ENCODE results near the gene BHMT2.

Gene BHMT2

GRCh38 chr5:79042188-79042587 is 27.4 kb upstream of the BHMT2 start:
- no peak for TF ChIP-seq CTCF (conservative IDR thresholded peaks at IDR 0.05)
- no peak overlapping the region for H3K27ac ChIP-seq

GRCh38 chr5:79047199-79047598 is 22.4 kb upstream of the BHMT2 start:
- no peak overlapping the region for H3K27ac ChIP-seq
- no peak for TF ChIP-seq CTCF (conservative IDR thresholded peaks at IDR 0.05)

GRCh38 chr5:79048437-79048836 is 21.1 kb upstream of the BHMT2 start:
- no peak overlapping the region for H3K27ac ChIP-seq
- TF ChIP-seq CTCF (conservative IDR thresholded peaks at IDR 0.05) = no peak

GRCh38 chr5:79050498-79050897 is 19.1 kb upstream of the BHMT2 start:
- TF ChIP-seq CTCF (conservative IDR thresholded peaks at IDR 0.05) = no peak
- H3K27ac ChIP-seq = no peak overlapping the region

GRCh38 chr5:79053321-79053720 is 16.2 kb upstream of the BHMT2 start:
- TF ChIP-seq CTCF (conservative IDR thresholded peaks at IDR 0.05) = no peak
- no peak overlapping the region for H3K27ac ChIP-seq

GRCh38 chr5:79055017-79055416 is 14.6 kb upstream of the BHMT2 start:
- no peak overlapping the region for H3K27ac ChIP-seq
- TF ChIP-seq CTCF (conservative IDR thresholded peaks at IDR 0.05) = no peak

- no peak for TF ChIP-seq CTCF (conservative IDR thresholded peaks at IDR 0.05)
- H3K27ac ChIP-seq = no peak overlapping the region
Measured at GRCh38 chr5:79056847-79057246, 12.7 kb upstream of the BHMT2 start.

- no peak for TF ChIP-seq CTCF (conservative IDR thresholded peaks at IDR 0.05)
- peak overlapping the region; percentile 66 for H3K27ac ChIP-seq
Measured at GRCh38 chr5:79059674-79060073, 9.9 kb upstream of the BHMT2 start.

Measured in VCaP (cell line).